Measurements from ENCODE around the gene RSPO4.

- TF ChIP-seq, protein P1, sequence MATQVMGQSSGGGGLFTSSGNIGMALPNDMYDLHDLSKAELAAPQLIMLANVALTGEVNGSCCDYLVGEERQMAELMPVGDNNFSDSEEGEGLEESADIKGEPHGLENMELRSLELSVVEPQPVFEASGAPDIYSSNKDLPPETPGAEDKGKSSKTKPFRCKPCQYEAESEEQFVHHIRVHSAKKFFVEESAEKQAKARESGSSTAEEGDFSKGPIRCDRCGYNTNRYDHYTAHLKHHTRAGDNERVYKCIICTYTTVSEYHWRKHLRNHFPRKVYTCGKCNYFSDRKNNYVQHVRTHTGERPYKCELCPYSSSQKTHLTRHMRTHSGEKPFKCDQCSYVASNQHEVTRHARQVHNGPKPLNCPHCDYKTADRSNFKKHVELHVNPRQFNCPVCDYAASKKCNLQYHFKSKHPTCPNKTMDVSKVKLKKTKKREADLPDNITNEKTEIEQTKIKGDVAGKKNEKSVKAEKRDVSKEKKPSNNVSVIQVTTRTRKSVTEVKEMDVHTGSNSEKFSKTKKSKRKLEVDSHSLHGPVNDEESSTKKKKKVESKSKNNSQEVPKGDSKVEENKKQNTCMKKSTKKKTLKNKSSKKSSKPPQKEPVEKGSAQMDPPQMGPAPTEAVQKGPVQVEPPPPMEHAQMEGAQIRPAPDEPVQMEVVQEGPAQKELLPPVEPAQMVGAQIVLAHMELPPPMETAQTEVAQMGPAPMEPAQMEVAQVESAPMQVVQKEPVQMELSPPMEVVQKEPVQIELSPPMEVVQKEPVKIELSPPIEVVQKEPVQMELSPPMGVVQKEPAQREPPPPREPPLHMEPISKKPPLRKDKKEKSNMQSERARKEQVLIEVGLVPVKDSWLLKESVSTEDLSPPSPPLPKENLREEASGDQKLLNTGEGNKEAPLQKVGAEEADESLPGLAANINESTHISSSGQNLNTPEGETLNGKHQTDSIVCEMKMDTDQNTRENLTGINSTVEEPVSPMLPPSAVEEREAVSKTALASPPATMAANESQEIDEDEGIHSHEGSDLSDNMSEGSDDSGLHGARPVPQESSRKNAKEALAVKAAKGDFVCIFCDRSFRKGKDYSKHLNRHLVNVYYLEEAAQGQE (IDR thresholded peaks at IDR 0.05; ENCODE audit: borderline replicate concordance in 1 of 2, low read depth in 1 of 2, low read length in 2 of 2): no peak
- TF ChIP-seq XRCC5 (optimal IDR thresholded peaks at IDR 0.05; ENCODE audit: low read length): no peak
- TF ChIP-seq PRPF4 (IDR thresholded peaks at IDR 0.05; ENCODE audit: low read depth, low read length, poor library complexity, severe bottlenecking): no peak
Observed at GRCh38 chr20:1005452-1006027, 3.4 kb upstream of the RSPO4 start.
